Small intestine (tissue), 7 donors: ENCODE results near the gene ITSN1. TPM values are rescaled to one million over a fixed set of nuclear protein-coding genes. Genes with fewer than 3 reads are reported as not detected.

Experiments used
- DNase-seq, 2 donors: peaks; one replicate each; pipeline versions ENCODE4 v3.0.0 to v3.0.0-alpha.2; 2013
- FAIRE-seq: peaks from 2 replicates; lab custom pipeline; 2012; peaks lifted over from hg19 to GRCh38; lab: Jason Lieb, UNC
- H3K27ac ChIP-seq, 3 donors: one replicate each; pipeline ENCODE4 v1.5.1; 2013; ENCODE audit warnings: low read length in 2 of 3, mild to moderate bottlenecking in 2 of 3, control low read depth in 1 of 3, inconsistent platforms in 1 of 3, low read depth in 1 of 3, moderate library complexity in 1 of 3
- H3K27me3 ChIP-seq, 3 donors: one replicate each; pipeline ENCODE4 v1.6.1; 2013; ENCODE audit warnings: low read length in 3 of 3, inconsistent platforms in 1 of 3; ENCODE audit not compliant: control insufficient read depth in 3 of 3, insufficient read depth in 3 of 3
- H3K36me3 ChIP-seq, 3 donors: one replicate each; pipeline ENCODE4 v1.6.1; 2013; ENCODE audit warnings: low read length in 3 of 3, inconsistent platforms in 1 of 3, low read depth in 1 of 3, mild to moderate bottlenecking in 1 of 3, moderate library complexity in 1 of 3; ENCODE audit not compliant: control insufficient read depth in 3 of 3, insufficient read depth in 2 of 3
- H3K4me1 ChIP-seq, 3 donors: one replicate each; pipeline ENCODE4 v1.6.1; 2013; ENCODE audit warnings: low read length in 2 of 3, inconsistent platforms in 1 of 3, low read depth in 1 of 3, mild to moderate bottlenecking in 1 of 3, moderate library complexity in 1 of 3; ENCODE audit not compliant: control insufficient read depth in 3 of 3, insufficient read depth in 2 of 3
- H3K4me3 ChIP-seq, 3 donors: one replicate each; pipeline ENCODE4 v1.5.1; 2013; ENCODE audit warnings: low read length in 3 of 3, control low read depth in 1 of 3, inconsistent platforms in 1 of 3, low read depth in 1 of 3, mild to moderate bottlenecking in 1 of 3, moderate library complexity in 1 of 3
- H3K9me3 ChIP-seq, 2 donors: one replicate each; pipeline ENCODE4 v1.6.1; 2013; ENCODE audit warnings: low read depth in 1 of 2, low read length in 1 of 2; ENCODE audit not compliant: control insufficient read depth in 2 of 2, insufficient read depth in 1 of 2
- whole genome bisulfite sequencing, 3 donors: extraction: QIAGEN DNeasy Blood & Tissue Kit; methylation state at CpG; one replicate each; pipeline ENCODE4 v1.1.7; 2013; 5-methylcytosine and 5-hydroxymethylcytosine counted together
- polyA plus RNA-seq, 4 donors: library from polyadenylated mRNA; stranded (reverse) in 3 of 4; unstranded in 1 of 4; fragments of 200-250 nt in 3 of 4; fragments of 120-200 nt in 1 of 4; gene quantifications; one replicate each; pipeline versions ENCODE4 v1.2.1 to v1.2.3, GENCODE V29; 2013
- donor health status: healthy with polysubstance abuse.
- donor health status: control.
- donor health status: control.
- donor health status: Bipolar disorder and iron deficiency.
- donor health status: healthy.

ITSN1 gene
- polyA plus RNA-seq, 4 donors: 10.5 to 38.0 (median 21.1) TPM

DNA sequence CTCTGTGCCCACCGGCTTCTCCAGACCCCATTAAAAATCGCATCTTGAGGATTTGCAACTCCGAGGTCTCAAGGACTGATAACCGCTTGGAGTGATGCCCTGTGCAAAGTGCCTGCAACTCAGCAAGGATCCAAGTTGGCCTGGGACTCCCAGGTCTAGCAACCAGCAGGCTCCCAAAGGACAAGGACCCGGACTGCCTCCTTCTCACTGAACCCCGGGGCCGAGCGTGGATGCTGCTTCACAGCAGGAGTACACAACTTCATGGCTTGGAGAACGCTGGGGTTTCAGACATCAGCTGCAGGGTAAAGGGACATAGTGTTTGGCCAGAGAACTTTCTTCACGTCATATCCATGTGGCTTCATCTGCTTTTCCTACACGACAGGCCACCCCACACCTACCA, 208.1 kb downstream of the ITSN1 start:
- H3K4me1 ChIP-seq: peaks cover 0 to 18% (median 3%) of the 10 kb centered on the region in 3 donors
- FAIRE-seq: no peak
- no peak for DNase-seq
- H3K9me3 ChIP-seq: peaks cover 0 to 26% of the 10 kb centered on the region in 2 donors
- no peaks in the 10 kb centered on the region for H3K36me3 ChIP-seq
- no peak overlapping the region for H3K4me3 ChIP-seq
- no peak overlapping the region for H3K27ac ChIP-seq
- WGBS, 3 donors: 87 to 91% (median 88%) methylated on average over 11 of the region's 11 CpGs
- no peaks in the 10 kb centered on the region for H3K27me3 ChIP-seq

DNA sequence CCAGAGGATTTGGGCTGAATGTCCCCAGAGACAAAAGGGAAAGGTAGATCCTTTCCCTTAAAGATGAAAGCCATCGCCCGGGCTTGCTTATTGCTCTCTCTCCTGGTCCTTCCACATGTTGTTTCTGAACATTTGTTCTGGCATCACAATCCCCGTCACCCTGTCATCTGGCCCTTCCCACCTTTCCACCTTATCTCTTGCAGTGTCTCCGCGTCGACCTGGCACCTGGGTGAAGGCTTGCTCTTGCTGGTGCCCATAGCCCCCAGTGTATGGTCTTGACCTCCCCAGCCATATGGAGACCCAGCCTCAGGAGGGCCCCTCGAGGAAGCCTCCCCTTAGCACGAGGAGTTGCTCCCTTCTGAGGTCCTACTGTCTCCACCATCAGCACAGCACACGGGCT, 208.7 kb downstream of the ITSN1 start:
- Histone ChIP-seq H3K4me1 (peaks cover 0 to 15% (median 3%) of the 10 kb centered on the region in 3 donors), H3K36me3 (no peaks in the 10 kb centered on the region), H3K27me3 (no peaks in the 10 kb centered on the region), H3K27ac (no peak overlapping the region), H3K4me3 (no peak overlapping the region), H3K9me3 (peaks cover 0 to 22% of the 10 kb centered on the region in 2 donors)
- FAIRE-seq (no peak), DNase-seq (no peak)
- 85 to 89% (median 89%) methylated on average over 9 of the region's 9 CpGs for WGBS, 3 donors

DNA sequence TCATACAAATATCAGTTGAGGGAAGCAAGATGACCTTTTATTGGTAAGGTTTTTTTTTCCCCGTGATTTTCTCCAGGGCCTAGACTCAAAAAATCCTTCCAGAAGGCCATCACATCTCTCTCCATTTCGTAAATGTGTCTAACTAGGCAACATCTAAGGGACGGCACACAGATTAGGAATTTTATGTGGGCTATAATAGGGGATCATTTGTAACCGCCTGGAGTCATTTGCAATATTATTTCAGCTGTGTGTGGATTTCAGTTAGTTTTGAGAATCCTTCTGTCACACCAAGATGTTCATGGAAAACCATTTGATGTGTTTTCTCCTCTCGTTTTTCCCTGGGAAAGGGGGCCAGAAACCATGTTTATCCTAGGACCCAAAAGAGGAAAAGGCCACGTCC, 210.2 kb downstream of the ITSN1 start:
- Histone ChIP-seq H3K27ac (no peak overlapping the region), H3K4me1 (peaks cover 0 to 12% (median 3%) of the 10 kb centered on the region in 3 donors), H3K9me3 (peaks cover 0 to 9% of the 10 kb centered on the region in 2 donors), H3K4me3 (no peak overlapping the region), H3K36me3 (no peaks in the 10 kb centered on the region), H3K27me3 (no peaks in the 10 kb centered on the region)
- DNase-seq: no peak
- no peak for FAIRE-seq
- WGBS, 3 donors: 68 to 81% (median 77%) methylated on average over 6 of the region's 6 CpGs

DNA sequence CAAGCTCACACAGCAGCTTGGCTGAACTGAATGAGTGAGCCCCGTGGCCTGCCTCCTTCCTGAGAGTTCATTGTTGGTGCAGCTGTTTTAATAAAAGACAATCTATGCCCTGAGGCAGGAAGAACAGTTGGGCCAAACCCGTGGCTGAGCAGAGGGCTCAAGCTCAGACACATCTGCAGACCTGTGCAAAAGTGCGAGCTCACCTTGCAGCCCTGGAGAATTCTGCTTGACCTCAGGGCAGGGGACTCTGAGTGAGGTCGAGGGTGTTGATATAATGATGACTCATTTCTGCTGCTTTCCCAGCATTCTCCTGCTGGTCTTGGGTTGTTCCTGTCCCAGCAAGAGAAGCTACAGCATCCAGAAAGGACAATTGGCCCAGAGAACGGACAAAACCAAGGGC, 212.3 kb downstream of the ITSN1 start:
- Histone ChIP-seq H3K36me3 (no peaks in the 10 kb centered on the region), H3K4me3 (no peak overlapping the region), H3K9me3 (no peaks in the 10 kb centered on the region), H3K4me1 (no peaks in the 10 kb centered on the region), H3K27me3 (no peaks in the 10 kb centered on the region), H3K27ac (no peak overlapping the region)
- DNase-seq: no peak
- WGBS, 3 donors: 55 to 62% (median 56%) methylated on average over 5 of the region's 5 CpGs
- no peak for FAIRE-seq

DNA sequence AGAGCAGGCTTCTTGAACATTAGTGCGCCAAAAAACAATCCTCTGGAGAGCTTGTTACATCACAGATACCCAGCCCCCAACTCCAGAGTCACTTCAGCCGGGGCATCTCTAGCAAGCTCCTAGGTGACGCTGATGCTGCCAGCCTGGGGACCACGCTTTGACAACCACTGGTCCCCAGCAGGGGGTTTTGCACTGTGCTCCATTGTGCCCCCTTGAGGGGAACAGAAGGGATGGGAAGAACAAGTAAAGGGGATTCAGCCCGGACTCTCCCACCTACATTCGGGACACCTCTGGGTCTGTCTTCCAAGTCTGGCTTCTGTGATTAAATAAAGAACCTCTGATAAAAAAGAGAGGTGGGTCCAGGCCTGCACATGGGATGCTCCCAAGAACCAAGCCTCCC, 212.9 kb downstream of the ITSN1 start:
- Histone ChIP-seq H3K36me3 (no peaks in the 10 kb centered on the region), H3K27ac (no peak overlapping the region), H3K4me3 (no peak overlapping the region), H3K9me3 (no peaks in the 10 kb centered on the region), H3K27me3 (no peaks in the 10 kb centered on the region), H3K4me1 (no peaks in the 10 kb centered on the region)
- WGBS, 3 donors: 88 to 92% (median 89%) methylated on average over 6 of the region's 6 CpGs
- FAIRE-seq (no peak), DNase-seq (no peak)

DNA sequence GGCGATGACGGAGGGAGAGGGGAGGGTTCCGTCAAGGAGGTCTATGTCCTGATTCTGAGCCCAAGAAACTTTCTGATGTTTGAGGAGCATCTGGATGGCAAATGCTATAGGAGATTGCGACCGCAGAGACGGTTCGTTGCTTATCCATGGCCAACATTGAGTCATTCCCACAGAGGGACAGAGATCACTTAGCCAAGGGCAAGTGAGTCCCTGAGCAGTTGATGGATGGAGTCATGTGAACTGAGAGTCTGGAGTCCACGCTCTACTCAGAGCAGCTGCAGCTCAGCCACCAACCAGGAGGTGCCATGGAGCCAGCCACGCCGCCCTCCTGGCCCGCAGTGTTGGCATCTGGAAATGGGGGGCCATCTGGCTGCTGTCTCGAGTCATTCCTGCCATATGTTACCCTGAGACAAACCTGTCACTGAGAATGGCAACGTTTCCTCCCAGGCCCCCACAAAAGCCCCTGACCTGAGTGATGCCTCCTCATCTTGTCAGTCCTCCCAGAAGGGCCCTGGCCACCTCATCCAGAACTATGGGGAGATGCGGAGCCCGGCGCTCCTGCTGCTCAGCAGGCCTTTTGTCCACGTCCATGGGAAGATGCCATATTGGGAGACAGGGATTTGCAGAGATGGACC, 214.7 kb downstream of the ITSN1 start:
- no peak for FAIRE-seq
- Histone ChIP-seq H3K27me3 (no peaks in the 10 kb centered on the region), H3K4me3 (no peak overlapping the region), H3K4me1 (no peaks in the 10 kb centered on the region), H3K9me3 (no peaks in the 10 kb centered on the region), H3K36me3 (no peaks in the 10 kb centered on the region), H3K27ac (no peak overlapping the region)
- no peak for DNase-seq
- 86 to 91% (median 89%) methylated on average over 17 of the region's 17 CpGs for WGBS, 3 donors

DNA sequence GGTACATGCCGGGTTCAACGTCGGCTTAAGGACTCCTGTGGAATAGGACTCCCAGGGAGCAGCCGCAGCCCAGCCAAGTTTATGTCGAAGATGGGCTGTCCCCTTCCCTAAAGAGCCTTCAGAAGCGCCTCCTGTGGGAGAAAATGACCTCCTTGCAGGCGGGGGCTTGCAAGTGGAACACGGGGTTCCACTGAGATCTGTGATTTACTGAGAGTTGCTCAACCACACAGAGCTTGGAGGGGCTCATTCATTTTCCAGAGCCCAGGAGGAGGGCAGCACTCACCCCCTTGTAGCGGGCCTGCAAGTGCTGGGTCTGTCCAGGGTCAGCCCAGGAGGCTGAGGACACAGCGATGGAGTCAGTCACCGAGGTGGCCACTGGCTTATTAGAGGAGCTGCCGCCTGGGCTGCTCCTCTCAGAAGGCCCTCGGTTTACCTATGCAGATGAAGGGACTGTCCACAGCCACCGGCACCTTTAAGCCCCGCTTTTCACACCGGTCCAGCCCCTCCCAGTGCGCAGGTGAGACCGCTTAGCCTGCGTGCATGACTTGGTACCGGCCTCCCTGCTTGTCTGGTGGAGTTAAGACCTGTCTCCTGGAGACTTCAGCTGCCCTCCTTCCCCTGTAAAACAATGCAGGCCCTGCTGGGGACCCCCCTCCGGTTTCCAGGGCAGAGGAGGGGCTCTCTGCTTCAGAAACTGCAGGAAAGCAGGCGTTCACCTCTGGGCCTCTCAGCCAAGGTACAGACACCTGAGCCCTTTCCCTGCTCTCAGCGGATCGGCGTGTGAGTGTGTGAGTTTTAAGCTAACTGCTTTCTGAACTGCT, 215.8 kb downstream of the ITSN1 start:
- Histone ChIP-seq H3K9me3 (no peaks in the 10 kb centered on the region), H3K36me3 (no peaks in the 10 kb centered on the region), H3K4me1 (no peaks in the 10 kb centered on the region), H3K4me3 (no peak overlapping the region), H3K27ac (no peak overlapping the region), H3K27me3 (no peaks in the 10 kb centered on the region)
- DNase-seq (no peak), FAIRE-seq (no peak)
- 80 to 83% (median 81%) methylated on average over 25 of the region's 25 CpGs for whole genome bisulfite sequencing, 3 donors

DNA sequence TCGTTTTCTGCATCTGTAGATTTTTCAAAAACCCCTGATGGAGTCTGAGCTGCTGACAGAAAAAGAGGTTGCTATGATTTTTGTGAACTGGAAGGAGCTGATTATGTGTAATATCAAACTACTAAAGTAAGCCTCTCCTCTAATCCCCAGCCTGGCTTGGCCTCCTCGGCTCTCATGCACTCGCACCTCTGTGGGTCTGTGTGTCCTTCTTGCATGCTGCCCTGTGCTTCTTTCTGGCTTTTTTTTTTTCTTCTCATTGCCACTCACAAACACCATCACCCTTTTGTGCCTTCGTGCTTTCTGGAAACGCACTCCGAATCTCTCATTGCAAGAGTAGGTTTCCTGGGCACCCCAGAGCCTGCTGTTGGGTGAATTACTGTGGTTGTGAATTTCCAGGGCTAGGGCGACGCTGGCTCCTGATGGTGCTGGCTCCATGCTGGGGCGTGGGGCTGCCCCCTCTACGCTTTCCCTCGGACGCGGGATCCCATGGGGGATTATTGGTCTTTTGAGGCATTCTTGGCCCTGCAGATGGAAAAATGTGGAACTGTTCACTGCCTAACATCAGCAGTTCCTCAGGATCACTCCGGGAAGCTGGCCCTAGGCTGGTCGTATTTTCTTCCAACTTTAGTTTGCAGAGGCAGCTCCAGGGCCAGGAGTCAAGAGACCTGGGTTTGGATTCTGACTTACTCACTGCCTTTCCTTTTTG, 216.5 kb downstream of the ITSN1 start:
- Histone ChIP-seq H3K27ac (no peak overlapping the region), H3K4me3 (no peak overlapping the region), H3K9me3 (no peaks in the 10 kb centered on the region), H3K36me3 (no peaks in the 10 kb centered on the region), H3K4me1 (no peaks in the 10 kb centered on the region), H3K27me3 (no peaks in the 10 kb centered on the region)
- FAIRE-seq (no peak), DNase-seq (no peak)
- 77 to 84% (median 83%) methylated on average over 15 of the region's 15 CpGs for WGBS, 3 donors
